AG04449 (cell line): ENCODE measurements around the gene CAPNS2.

Experiments
- CTCF ChIA-PET: fragments of 350-600 bp; formaldehyde crosslinking; extraction: SDS; loops from one replicate; lab custom pipeline; 2021; ENCODE audit warnings: antibody characterized with exemption; lab: Yijun Ruan, JAX
- POLR2A ChIA-PET: fragments of 400-600, 350-600 bp; formaldehyde crosslinking; extraction: SDS; loops from one replicate; lab custom pipeline; 2020; ENCODE audit warnings: antibody characterized with exemption, inconsistent platforms; lab: Yijun Ruan, JAX
- DNase-seq: peaks from one replicate; pipeline ENCODE4 v3.0.0-alpha.2; 2010; ENCODE audit warnings: low read depth, low spot score
- H3K4me3 ChIP-seq: 2 replicates; pipeline ENCODE4 v1.5.1; 2011; ENCODE audit warnings: low read depth, mild to moderate bottlenecking, control low read depth, low read length
- CTCF ChIP-seq: IDR thresholded peaks from one replicate; pipeline ENCODE4 v1.5.1; 2011; ENCODE audit warnings: mild to moderate bottlenecking, moderate library complexity, low read length, control low read depth, inconsistent platforms; ENCODE audit not compliant: insufficient read depth; ENCODE audit errors: missing control alignments

The CAPNS2 gene

GRCh38 chr16:55543472-55543871 lies 23.0 kb upstream of the CAPNS2 start:
- POLR2A ChIA-PET, result no interaction called here
- CTCF ChIA-PET, result interaction anchor here (0.9 to 7.5 kb wide), 11 partner anchors 15 to 160 kb away, joined by 3 to 232 read pairs (median 6); no protein-coding TSS in a partner anchor
- no peak for TF ChIP-seq CTCF
- H3K4me3 ChIP-seq, result no peak overlapping the region
- DNase-seq, result no peak

- H3K4me3 ChIP-seq, result no peak overlapping the region
- ChIA-PET CTCF (interaction anchor here (1.6 kb wide), 1 partner anchor 87 kb away, joined by 6 read pairs; no protein-coding TSS in a partner anchor), POLR2A (interaction anchor here (0.6 kb wide), 1 partner anchor 13 kb away, joined by 3 read pairs; no protein-coding TSS in a partner anchor)
- TF ChIP-seq CTCF, result no peak
- peak; percentile 78 for DNase-seq
These were observed 13.9 kb upstream of the CAPNS2 start for GRCh38 chr16:55552621-55553020.

GRCh38 chr16:55555436-55555835 lies 11.0 kb upstream of the CAPNS2 start:
- DNase-seq, result no peak
- H3K4me3 ChIP-seq, result no peak overlapping the region
- CTCF ChIA-PET, result interaction anchor here (1.5 kb wide), 1 partner anchor 90 kb away, joined by 4 read pairs; no protein-coding TSS in a partner anchor
- no peak for TF ChIP-seq CTCF
- POLR2A ChIA-PET, result no interaction called here

- POLR2A ChIA-PET, result no interaction called here
- TF ChIP-seq CTCF, result no peak
- H3K4me3 ChIP-seq, result no peak overlapping the region
- CTCF ChIA-PET, result interaction anchor here (0.7 to 1.7 kb wide), 2 partner anchors 13 to 91 kb away, joined by 3 to 4 read pairs; no protein-coding TSS in a partner anchor
- DNase-seq, result no peak
These were observed 9.3 kb upstream of the CAPNS2 start for GRCh38 chr16:55557186-55557585.

GRCh38 chr16:55559233-55559632 lies 7.3 kb upstream of the CAPNS2 start:
- no peak overlapping the region for H3K4me3 ChIP-seq
- no peak for DNase-seq
- ChIA-PET POLR2A (no interaction called here), CTCF (interaction anchor here (1.1 to 2.8 kb wide), 5 partner anchors 10 to 148 kb away, joined by 3 to 20 read pairs (median 7); no protein-coding TSS in a partner anchor)
- TF ChIP-seq CTCF, result no peak

- ChIA-PET CTCF (interaction anchor here (1.1 to 2.8 kb wide), 2 partner anchors 46 to 95 kb away, joined by 4 to 20 read pairs; no protein-coding TSS in a partner anchor), POLR2A (no interaction called here)
- DNase-seq, result no peak
- H3K4me3 ChIP-seq, result no peak overlapping the region
- no peak for TF ChIP-seq CTCF
These were observed 6.5 kb upstream of the CAPNS2 start for GRCh38 chr16:55559933-55560516.
